ENCODE measurements around the gene PARD3. TPM values are rescaled to one million over a fixed set of nuclear protein-coding genes. Genes with fewer than 3 reads are reported as not detected.

The PARD3 gene
- total RNA-seq, 1 experiment from 2014 or later, result 51.8 TPM

DNA sequence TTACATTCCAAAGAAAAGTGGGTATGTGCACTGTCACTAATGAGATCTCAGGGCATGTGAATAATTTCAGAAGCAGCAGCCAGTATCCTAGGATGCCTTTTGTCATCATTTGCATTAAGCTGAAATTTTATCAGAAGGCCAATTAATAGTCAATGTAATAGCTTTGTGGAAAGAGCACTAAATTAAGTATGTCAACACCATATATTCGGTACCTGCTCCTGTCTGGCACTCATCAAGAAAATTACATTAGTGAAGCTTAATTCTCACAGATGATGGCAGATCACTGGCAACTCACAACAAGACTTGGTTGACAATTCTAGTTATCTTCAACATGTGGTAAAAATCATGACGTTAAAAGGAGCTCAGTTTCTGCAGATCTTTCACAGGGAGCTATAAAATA, 271.4 kb downstream of the PARD3 start:
- peaks cover 39% of the 10 kb centered on the region for H3K4me1 Mint-ChIP-seq
- no peaks in the 10 kb centered on the region for H3K9me3 Mint-ChIP-seq
- no peak for ATAC-seq
- no peak for DNase-seq (ENCODE audit: low spot score)
- CTCF ChIA-PET, result no interaction called here
- H3K4me3 Mint-ChIP-seq, result no peak overlapping the region
- no peak overlapping the region for H3K27ac Mint-ChIP-seq
- no peaks in the 10 kb centered on the region for H3K27me3 Mint-ChIP-seq (ENCODE audit: low read depth)
- POLR2A ChIA-PET, result interaction anchor here (0.8 kb wide), 1 partner anchor 10 kb away, joined by 3 read pairs; no protein-coding TSS in a partner anchor
- H3K36me3 Mint-ChIP-seq, result no peaks in the 10 kb centered on the region
- TF ChIP-seq AFF4 (CRISPR knock-in tag; IDR thresholded peaks at IDR 0.05; ENCODE audit: borderline replicate concordance), result no peak
- TF ChIP-seq PRDM15 (CRISPR knock-in tag; IDR thresholded peaks at IDR 0.05), result no peak
- no peak for TF ChIP-seq SMAD3 (CRISPR knock-in tag; IDR thresholded peaks at IDR 0.05; ENCODE audit: borderline replicate concordance)
- TF ChIP-seq OVOL2 (CRISPR knock-in tag; IDR thresholded peaks at IDR 0.05; ENCODE audit: borderline replicate concordance), result no peak
- TF ChIP-seq, protein P1, sequence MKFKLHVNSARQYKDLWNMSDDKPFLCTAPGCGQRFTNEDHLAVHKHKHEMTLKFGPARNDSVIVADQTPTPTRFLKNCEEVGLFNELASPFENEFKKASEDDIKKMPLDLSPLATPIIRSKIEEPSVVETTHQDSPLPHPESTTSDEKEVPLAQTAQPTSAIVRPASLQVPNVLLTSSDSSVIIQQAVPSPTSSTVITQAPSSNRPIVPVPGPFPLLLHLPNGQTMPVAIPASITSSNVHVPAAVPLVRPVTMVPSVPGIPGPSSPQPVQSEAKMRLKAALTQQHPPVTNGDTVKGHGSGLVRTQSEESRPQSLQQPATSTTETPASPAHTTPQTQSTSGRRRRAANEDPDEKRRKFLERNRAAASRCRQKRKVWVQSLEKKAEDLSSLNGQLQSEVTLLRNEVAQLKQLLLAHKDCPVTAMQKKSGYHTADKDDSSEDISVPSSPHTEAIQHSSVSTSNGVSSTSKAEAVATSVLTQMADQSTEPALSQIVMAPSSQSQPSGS (CRISPR knock-in tag; IDR thresholded peaks at IDR 0.05; ENCODE audit: borderline replicate concordance, low read depth), result no peak
- no peak for TF ChIP-seq ZNF396 (CRISPR knock-in tag; IDR thresholded peaks at IDR 0.05; ENCODE audit: borderline replicate concordance)

- DNase-seq (ENCODE audit: low spot score) (no peak), ATAC-seq (no peak)
- Mint-ChIP-seq H3K9me3 (peaks cover 4% of the 10 kb centered on the region; the same call in 1 of the 2 replicates), H3K36me3 (no peaks in the 10 kb centered on the region), H3K27ac (no peak overlapping the region), H3K4me3 (no peak overlapping the region), H3K4me1 (peaks cover 33% of the 10 kb centered on the region), H3K27me3 (ENCODE audit: low read depth) (no peaks in the 10 kb centered on the region)
- ChIA-PET CTCF (no interaction called here), POLR2A (no interaction called here)
- peak; percentile 85; the same call in 1 of the 2 replicates for TF ChIP-seq ZNF121 (CRISPR knock-in tag; IDR thresholded peaks at IDR 0.05)
- no peak for TF ChIP-seq ZNF219 (CRISPR knock-in tag; IDR thresholded peaks at IDR 0.05; ENCODE audit: borderline replicate concordance)
- no peak for TF ChIP-seq NFATC4 (CRISPR knock-in tag; IDR thresholded peaks at IDR 0.05)
- no peak for TF ChIP-seq AFF4 (CRISPR knock-in tag; IDR thresholded peaks at IDR 0.05; ENCODE audit: borderline replicate concordance)
- TF ChIP-seq ZNF532 (CRISPR knock-in tag; IDR thresholded peaks at IDR 0.05; ENCODE audit: borderline replicate concordance), result no peak
Measured at GRCh38 chr10:34540492-34540891, 274.6 kb downstream of the PARD3 start.
